CD8-positive, alpha-beta memory T cell (primary cell): ENCODE measurements around the gene GYG1. TPM values are rescaled to one million over a fixed set of nuclear protein-coding genes. Genes with fewer than 3 reads are reported as not detected.
A peak's percentile ranks its signal among the peaks of the same experiment; 100 is the strongest.

Source experiments
- CTCF ChIA-PET: fragments of 350-600 bp; sonication (Branson Sonifier 250); formaldehyde crosslinking; loops from one replicate; lab custom pipeline; 2021; ENCODE audit warnings: antibody characterized with exemption; lab: Charles Lee
- POLR2A ChIA-PET: fragments of 350-600 bp; sonication (Branson Sonifier 250); formaldehyde crosslinking; loops from one replicate; lab custom pipeline; 2021; ENCODE audit warnings: antibody characterized with exemption; lab: Charles Lee
- DNase-seq, 5 donors: peaks; one replicate each; pipeline versions ENCODE4 v3.0.0 to v3.0.0-alpha.2; 2020 to 2022; ENCODE audit warnings: mixed read lengths in 1 of 5
- H3K27ac ChIP-seq: one replicate; pipeline ENCODE4 v1.7.0; 2013; ENCODE audit warnings: low read depth, mild to moderate bottlenecking, low read length, moderate library complexity
- H3K27me3 ChIP-seq: 2 replicates; pipeline ENCODE4 v1.7.0; 2013; ENCODE audit warnings: low read length, mild to moderate bottlenecking; ENCODE audit not compliant: insufficient read depth, poor library complexity, severe bottlenecking
- H3K36me3 ChIP-seq: 2 replicates; pipeline ENCODE4 v1.7.0; 2013; ENCODE audit warnings: mild to moderate bottlenecking, low read length, moderate library complexity; ENCODE audit not compliant: insufficient read depth
- H3K4me1 ChIP-seq: 2 replicates; pipeline ENCODE4 v1.7.0; 2013; ENCODE audit warnings: mild to moderate bottlenecking, low read length, moderate library complexity; ENCODE audit not compliant: insufficient read depth
- H3K4me3 ChIP-seq: 2 replicates; pipeline ENCODE4 v1.7.0; 2013; ENCODE audit warnings: mild to moderate bottlenecking, low read length
- H3K9me3 ChIP-seq: 2 replicates; pipeline ENCODE4 v1.7.0; 2013; ENCODE audit warnings: mild to moderate bottlenecking, low read length
- H3K27ac Mint-ChIP-seq, 8 donors: one replicate each; pipeline ENCODE4 v1.8.0; 2020 to 2021; ENCODE audit warnings: mixed read lengths in 8 of 8, mild to moderate bottlenecking in 6 of 8, inconsistent platforms in 3 of 8, moderate library complexity in 3 of 8
- H3K27me3 Mint-ChIP-seq, 2 donors: one replicate each; pipeline ENCODE4 v1.8.0; 2020 to 2021; ENCODE audit warnings: mixed read lengths in 2 of 2, mild to moderate bottlenecking in 1 of 2, moderate library complexity in 1 of 2
- H3K36me3 Mint-ChIP-seq, 3 donors: one replicate each; pipeline ENCODE4 v1.8.0; 2020 to 2021; ENCODE audit warnings: mixed read lengths in 3 of 3, inconsistent platforms in 1 of 3, mild to moderate bottlenecking in 1 of 3
- H3K4me1 Mint-ChIP-seq, 3 donors: one replicate each; pipeline ENCODE4 v1.8.0; 2020 to 2021; ENCODE audit warnings: mixed read lengths in 3 of 3, inconsistent platforms in 1 of 3, mild to moderate bottlenecking in 1 of 3
- H3K4me3 Mint-ChIP-seq, 7 donors: one replicate each; pipeline ENCODE4 v1.8.0; 2020 to 2021; ENCODE audit warnings: mixed read lengths in 7 of 7, mild to moderate bottlenecking in 6 of 7, moderate library complexity in 4 of 7, inconsistent platforms in 2 of 7
- H3K9me3 Mint-ChIP-seq, 5 donors: one replicate each; pipeline ENCODE4 v1.8.0; 2020 to 2022; ENCODE audit warnings: mixed read lengths in 5 of 5, mild to moderate bottlenecking in 3 of 5, moderate library complexity in 2 of 5, inconsistent platforms in 1 of 5
- polyA plus RNA-seq: library from polyadenylated mRNA; unstranded; fragments of 300-500 nt; fragmentation: Illumina TruSeq; gene quantifications from one replicate; pipeline ENCODE4 v1.2.3, GENCODE V29; 2021
- total RNA-seq, 2 experiments: library from RNA; stranded (reverse); gene quantifications; one replicate each; pipeline ENCODE4 v1.2.3, GENCODE V29; 2021

The GYG1 gene
- total RNA-seq (10 to 100 TPM; 31.9 to 35.0 TPM), polyA plus RNA-seq (78.3 TPM)

- Histone ChIP-seq H3K9me3 (no peaks in the 10 kb centered on the region), H3K36me3 (no peaks in the 10 kb centered on the region), H3K4me3 (peak within 1 kb of the TSS; percentile 53), H3K4me1 (peaks cover 26% of the 10 kb centered on the region), H3K27ac (peak within 1 kb of the TSS; percentile 68), H3K27me3 (no peaks in the 10 kb centered on the region)
- DNase-seq = peak; percentile 73 to 88 (median 78)
- Mint-ChIP-seq H3K9me3 (no peaks in the 10 kb centered on the region), H3K27ac (peak within 1 kb of the TSS; percentile 87 to 97 (median 93)), H3K4me1 (peaks cover 43 to 52% (median 48%) of the 10 kb centered on the region in 3 donors), H3K4me3 (peak within 1 kb of the TSS; percentile 82 to 90 (median 86)), H3K27me3 (no peaks in the 10 kb centered on the region), H3K36me3 (peaks cover 6 to 37% (median 6%) of the 10 kb centered on the region in 3 donors)
- ChIA-PET POLR2A (interaction anchor here (1.0 to 3.5 kb wide), 10 partner anchors 9 to 1772 kb away, joined by 3 to 17 read pairs (median 4); partner anchors contain the start of gene HPS3), CTCF (interaction anchor here (0.7 to 3.1 kb wide), 12 partner anchors 9 to 138 kb away, joined by 3 to 14 read pairs (median 4); partner anchors contain the start of genes HLTF and HPS3)
These were observed at the start of gene GYG1 for GRCh38 chr3:148991219-148992026. Gene GYG1 (plus strand): TSS chr3:148991540. CDS start chr3:148991641, 101 bp downstream.

- ChIA-PET CTCF (interaction anchor here (0.7 to 4.1 kb wide), 7 partner anchors 10 to 331 kb away, joined by 3 to 34 read pairs (median 4); partner anchors contain the start of gene HPS3), POLR2A (interaction anchor here (0.6 kb wide), 1 partner anchor 359 kb away, joined by 3 read pairs; no protein-coding TSS in a partner anchor)
- H3K27ac Mint-ChIP-seq = no peak overlapping the region
These were observed 47.7 kb upstream of the GYG1 start for GRCh38 chr3:148943506-148944205.

GRCh38 chr3:148945116-148945515 lies 46.2 kb upstream of the GYG1 start:
- no peaks in the 10 kb centered on the region for H3K9me3 Mint-ChIP-seq
- no peak overlapping the region for H3K4me3 ChIP-seq
- peaks cover 0 to 11% of the 10 kb centered on the region in 2 donors for H3K27me3 Mint-ChIP-seq
- no peak overlapping the region for H3K4me3 Mint-ChIP-seq
- POLR2A ChIA-PET = no interaction called here
- no peaks in the 10 kb centered on the region for H3K36me3 ChIP-seq
- CTCF ChIA-PET = interaction anchor here (1.5 to 4.1 kb wide), 2 partner anchors 11 to 84 kb away, joined by 3 to 34 read pairs; no protein-coding TSS in a partner anchor
- no peaks in the 10 kb centered on the region for H3K36me3 Mint-ChIP-seq
- H3K4me1 Mint-ChIP-seq = no peaks in the 10 kb centered on the region
- no peak overlapping the region for H3K27ac Mint-ChIP-seq
- no peak for DNase-seq
- no peaks in the 10 kb centered on the region for H3K27me3 ChIP-seq
- H3K4me1 ChIP-seq = no peaks in the 10 kb centered on the region
- no peaks in the 10 kb centered on the region for H3K9me3 ChIP-seq
- H3K27ac ChIP-seq = no peak overlapping the region

More at GRCh38 chr3:148943506-148944205, 47.7 kb upstream of the GYG1 start:
- no peaks in the 10 kb centered on the region for H3K4me1 ChIP-seq
- H3K27me3 Mint-ChIP-seq = peaks cover 0 to 19% of the 10 kb centered on the region in 2 donors
- H3K4me3 Mint-ChIP-seq = no peak overlapping the region
- H3K4me3 ChIP-seq = no peak overlapping the region
- H3K36me3 ChIP-seq = no peaks in the 10 kb centered on the region
- no peaks in the 10 kb centered on the region for H3K9me3 Mint-ChIP-seq
- H3K9me3 ChIP-seq = no peaks in the 10 kb centered on the region
- no peaks in the 10 kb centered on the region for H3K36me3 Mint-ChIP-seq
- H3K27me3 ChIP-seq = no peaks in the 10 kb centered on the region
- no peak overlapping the region for H3K27ac ChIP-seq
- no peaks in the 10 kb centered on the region for H3K4me1 Mint-ChIP-seq
- DNase-seq = peak in 2 of 5 donors; percentile 19 to 30

DNA sequence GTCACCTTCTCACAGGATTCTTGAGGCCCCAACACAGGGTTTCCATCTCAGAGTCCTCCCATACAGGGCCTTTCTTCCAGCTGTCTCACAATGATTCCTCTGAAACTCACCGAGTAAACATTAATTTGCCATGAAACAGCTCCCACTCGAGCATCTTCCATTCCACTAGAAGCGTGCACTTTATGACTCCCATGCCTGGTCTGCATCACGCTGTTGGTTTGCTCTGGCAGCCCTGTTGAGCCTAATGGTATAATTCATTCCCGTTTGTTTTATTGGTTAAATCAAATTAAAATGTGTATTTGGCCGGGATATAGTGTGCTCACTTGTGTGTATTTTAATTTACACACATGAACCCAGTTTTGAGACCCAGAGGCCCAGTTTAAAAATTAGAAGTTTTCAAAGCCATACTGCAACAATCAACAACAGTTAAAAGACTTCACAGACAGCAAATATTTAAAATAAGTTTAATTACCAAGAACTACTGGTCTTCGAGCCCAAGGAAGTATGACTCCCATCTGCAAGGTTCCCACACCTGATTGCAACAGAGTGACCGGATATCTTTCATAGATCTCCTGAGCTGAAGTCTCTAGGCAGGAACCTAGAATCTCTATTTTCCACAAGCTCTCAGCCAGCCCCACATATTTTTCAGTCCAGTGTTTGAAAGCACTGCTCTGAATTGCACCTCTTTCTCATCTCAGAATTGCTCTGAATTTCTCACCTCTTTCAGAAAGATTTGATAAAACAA lies 42.3 kb upstream of the GYG1 start:
- ChIA-PET CTCF (interaction anchor here (0.8 to 3.0 kb wide), 5 partner anchors 12 to 171 kb away, joined by 3 to 11 read pairs (median 4); no protein-coding TSS in a partner anchor), POLR2A (no interaction called here)
- Histone ChIP-seq H3K27ac (no peak overlapping the region), H3K4me1 (no peaks in the 10 kb centered on the region), H3K27me3 (no peaks in the 10 kb centered on the region), H3K4me3 (no peak overlapping the region), H3K36me3 (no peaks in the 10 kb centered on the region), H3K9me3 (no peaks in the 10 kb centered on the region)
- H3K27me3 Mint-ChIP-seq = peaks cover 0 to 5% of the 10 kb centered on the region in 2 donors
- no peak for DNase-seq
- peak overlapping the region in 1 of 8 donors; percentile 43 for H3K27ac Mint-ChIP-seq
- no peaks in the 10 kb centered on the region for H3K4me1 Mint-ChIP-seq
- H3K9me3 Mint-ChIP-seq = no peaks in the 10 kb centered on the region
- no peak overlapping the region for H3K4me3 Mint-ChIP-seq
- no peaks in the 10 kb centered on the region for H3K36me3 Mint-ChIP-seq

GRCh38 chr3:148950806-148951205 lies 40.5 kb upstream of the GYG1 start:
- Mint-ChIP-seq H3K4me1 (no peaks in the 10 kb centered on the region), H3K36me3 (no peaks in the 10 kb centered on the region), H3K4me3 (no peak overlapping the region), H3K9me3 (no peaks in the 10 kb centered on the region), H3K27me3 (peaks cover 0 to 5% of the 10 kb centered on the region in 2 donors), H3K27ac (no peak overlapping the region)
- no peaks in the 10 kb centered on the region for H3K36me3 ChIP-seq
- ChIA-PET POLR2A (no interaction called here), CTCF (interaction anchor here (0.8 to 3.0 kb wide), 4 partner anchors 10 to 324 kb away, joined by 5 to 11 read pairs (median 7); no protein-coding TSS in a partner anchor)
- no peaks in the 10 kb centered on the region for H3K4me1 ChIP-seq
- no peaks in the 10 kb centered on the region for H3K27me3 ChIP-seq
- no peak overlapping the region for H3K4me3 ChIP-seq
- DNase-seq = no peak
- no peaks in the 10 kb centered on the region for H3K9me3 ChIP-seq
- H3K27ac ChIP-seq = no peak overlapping the region

GRCh38 chr3:148951599-148952361 lies 39.6 kb upstream of the GYG1 start:
- Histone ChIP-seq H3K4me3 (no peak overlapping the region), H3K4me1 (no peaks in the 10 kb centered on the region), H3K36me3 (no peaks in the 10 kb centered on the region), H3K9me3 (no peaks in the 10 kb centered on the region), H3K27me3 (no peaks in the 10 kb centered on the region), H3K27ac (no peak overlapping the region)
- CTCF ChIA-PET = interaction anchor here (1.4 to 2.7 kb wide), 2 partner anchors 9 to 323 kb away, joined by 5 to 11 read pairs; no protein-coding TSS in a partner anchor
- H3K9me3 Mint-ChIP-seq = no peaks in the 10 kb centered on the region
- H3K4me1 Mint-ChIP-seq = no peaks in the 10 kb centered on the region
- POLR2A ChIA-PET = no interaction called here
- peaks cover 0 to 5% of the 10 kb centered on the region in 2 donors for H3K27me3 Mint-ChIP-seq
- H3K4me3 Mint-ChIP-seq = no peak overlapping the region
- DNase-seq = no peak
- no peaks in the 10 kb centered on the region for H3K36me3 Mint-ChIP-seq
- no peak overlapping the region for H3K27ac Mint-ChIP-seq

DNA sequence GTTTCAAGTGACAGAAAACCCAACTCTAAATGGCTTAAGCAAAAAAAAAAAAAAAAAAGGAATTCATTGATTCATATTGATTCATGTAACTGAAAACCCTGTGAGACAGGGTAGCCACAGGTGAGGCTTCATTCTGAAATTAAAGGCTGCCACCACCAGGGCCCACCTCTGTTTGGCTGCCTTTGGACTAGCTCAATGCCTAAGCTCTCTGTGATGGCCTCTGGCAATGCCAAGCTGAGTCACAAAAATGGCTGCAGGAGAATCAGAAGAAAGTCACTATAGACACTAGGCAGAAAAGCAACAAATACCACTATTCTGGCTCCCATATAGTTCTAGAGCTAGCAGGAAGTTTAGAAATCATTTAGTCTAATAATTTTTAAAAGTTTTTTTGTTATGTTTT lies 38.2 kb upstream of the GYG1 start:
- Histone ChIP-seq H3K4me3 (no peak overlapping the region), H3K27me3 (no peaks in the 10 kb centered on the region), H3K4me1 (no peaks in the 10 kb centered on the region), H3K9me3 (no peaks in the 10 kb centered on the region), H3K27ac (no peak overlapping the region), H3K36me3 (no peaks in the 10 kb centered on the region)
- H3K4me1 Mint-ChIP-seq = peaks cover 0 to 4% (median 3%) of the 10 kb centered on the region in 3 donors
- H3K9me3 Mint-ChIP-seq = no peaks in the 10 kb centered on the region
- H3K4me3 Mint-ChIP-seq = no peak overlapping the region
- no peak for DNase-seq
- POLR2A ChIA-PET = no interaction called here
- no peaks in the 10 kb centered on the region for H3K36me3 Mint-ChIP-seq
- CTCF ChIA-PET = interaction anchor here (1.2 to 2.3 kb wide), 3 partner anchors 10 to 320 kb away, joined by 3 to 12 read pairs (median 3); partner anchors contain the start of gene GYG1
- H3K27me3 Mint-ChIP-seq = no peaks in the 10 kb centered on the region
- no peak overlapping the region for H3K27ac Mint-ChIP-seq
